Measurements from ENCODE around the gene TBC1D2B.
"Not testable (repeated sequence)": the region's sequence is repeated elsewhere in the genome, so short reads cannot be mapped to it uniquely, and the experiment has no call there.

Gene TBC1D2B

GRCh38 chr15:77993970-77994693 lies 83.4 kb downstream of the TBC1D2B start:
- peak; percentile 32 for DNase-seq
- not testable (repeated sequence) for H3K9me3 Mint-ChIP-seq; H3K36me3 Mint-ChIP-seq (ENCODE audit: low read depth); H3K27me3 Mint-ChIP-seq; H3K4me3 Mint-ChIP-seq; H3K27ac Mint-ChIP-seq
- peak; percentile 65 for ATAC-seq
- H3K4me1 Mint-ChIP-seq, result peaks cover 12% of the 10 kb centered on the region

DNA sequence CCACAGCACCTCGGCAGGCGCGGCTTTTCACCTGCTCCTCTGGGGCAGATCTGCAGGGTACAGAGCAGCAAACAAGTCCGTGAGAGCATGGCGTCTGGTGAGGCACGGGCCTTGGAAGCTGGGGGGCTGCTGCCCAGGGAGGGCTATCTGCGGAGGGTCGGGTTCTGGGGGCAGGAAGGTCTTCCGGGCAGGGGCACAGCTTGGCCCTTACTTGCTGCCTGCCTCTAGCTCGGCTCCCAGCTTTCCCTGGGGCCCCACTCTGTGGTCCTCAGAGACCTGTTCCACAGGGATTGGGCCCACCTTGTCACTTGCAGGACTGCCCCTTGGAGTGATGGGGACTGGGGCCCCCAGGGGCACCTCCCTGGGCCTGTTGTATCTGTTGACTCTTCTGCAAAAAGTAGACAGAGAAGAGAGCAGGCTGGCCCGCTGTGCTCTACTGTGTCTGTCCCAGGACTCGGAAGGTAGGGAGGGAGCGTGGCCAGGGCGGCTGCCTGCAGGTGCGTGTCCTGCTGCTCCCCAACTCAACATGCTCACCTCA lies 84.1 kb downstream of the TBC1D2B start:
- Mint-ChIP-seq H3K4me1 (peaks cover 12% of the 10 kb centered on the region), H3K9me3 (no peaks in the 10 kb centered on the region), H3K4me3 (no peak overlapping the region), H3K27ac (no peak overlapping the region), H3K27me3 (no peaks in the 10 kb centered on the region), H3K36me3 (ENCODE audit: low read depth) (no peaks in the 10 kb centered on the region)
- DNase-seq (no peak), ATAC-seq (no peak)

GRCh38 chr15:77992356-77993222 lies 84.9 kb downstream of the TBC1D2B start:
- H3K27ac Mint-ChIP-seq, result no peak overlapping the region
- ATAC-seq, result no peak
- DNase-seq, result no peak
- H3K4me3 Mint-ChIP-seq, result no peak overlapping the region
- no peaks in the 10 kb centered on the region for H3K36me3 Mint-ChIP-seq (ENCODE audit: low read depth)
- H3K4me1 Mint-ChIP-seq, result peaks cover 12% of the 10 kb centered on the region
- no peaks in the 10 kb centered on the region for H3K27me3 Mint-ChIP-seq
- no peaks in the 10 kb centered on the region for H3K9me3 Mint-ChIP-seq

GRCh38 chr15:77991658-77992201 lies 85.8 kb downstream of the TBC1D2B start:
- not testable (repeated sequence) for H3K27ac Mint-ChIP-seq; ATAC-seq; H3K36me3 Mint-ChIP-seq (ENCODE audit: low read depth); H3K27me3 Mint-ChIP-seq; H3K4me3 Mint-ChIP-seq; DNase-seq; H3K9me3 Mint-ChIP-seq
- peaks cover 12% of the 10 kb centered on the region for H3K4me1 Mint-ChIP-seq

DNA sequence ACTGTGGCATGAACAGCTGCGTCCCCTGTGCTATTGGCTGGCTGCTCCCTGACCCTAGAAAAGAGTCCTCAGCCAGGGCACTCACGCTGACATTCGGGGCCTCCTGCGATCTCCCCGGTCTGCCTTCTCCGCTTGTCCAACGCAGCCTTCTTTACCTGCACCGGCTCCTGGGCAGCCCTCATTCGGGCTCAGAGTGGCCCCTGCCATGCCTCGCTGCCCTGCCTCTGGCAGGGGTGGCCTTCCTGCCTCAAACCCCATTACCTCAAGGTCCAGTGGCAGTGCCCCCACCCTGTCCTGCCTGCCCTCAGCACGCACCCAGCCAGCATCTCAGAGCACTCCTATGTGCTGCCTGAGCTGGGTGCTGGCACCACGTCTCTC lies 86.5 kb downstream of the TBC1D2B start:
- H3K4me1 Mint-ChIP-seq, result peaks cover 12% of the 10 kb centered on the region
- no peak for ATAC-seq
- H3K27me3 Mint-ChIP-seq, result no peaks in the 10 kb centered on the region

GRCh38 chr15:77989296-77990143 lies 88.0 kb downstream of the TBC1D2B start:
- Mint-ChIP-seq H3K4me3 (no peak overlapping the region), H3K9me3 (no peaks in the 10 kb centered on the region), H3K27me3 (no peaks in the 10 kb centered on the region), H3K4me1 (peaks cover 12% of the 10 kb centered on the region), H3K27ac (no peak overlapping the region), H3K36me3 (ENCODE audit: low read depth) (no peaks in the 10 kb centered on the region)
- no peak for DNase-seq
- no peak for ATAC-seq

More for the DNA sequence above, 86.5 kb downstream of the TBC1D2B start:
- no peak overlapping the region for H3K27ac Mint-ChIP-seq
- no peaks in the 10 kb centered on the region for H3K9me3 Mint-ChIP-seq
- H3K36me3 Mint-ChIP-seq (ENCODE audit: low read depth), result no peaks in the 10 kb centered on the region
- DNase-seq, result no peak
- H3K4me3 Mint-ChIP-seq, result no peak overlapping the region

DNA sequence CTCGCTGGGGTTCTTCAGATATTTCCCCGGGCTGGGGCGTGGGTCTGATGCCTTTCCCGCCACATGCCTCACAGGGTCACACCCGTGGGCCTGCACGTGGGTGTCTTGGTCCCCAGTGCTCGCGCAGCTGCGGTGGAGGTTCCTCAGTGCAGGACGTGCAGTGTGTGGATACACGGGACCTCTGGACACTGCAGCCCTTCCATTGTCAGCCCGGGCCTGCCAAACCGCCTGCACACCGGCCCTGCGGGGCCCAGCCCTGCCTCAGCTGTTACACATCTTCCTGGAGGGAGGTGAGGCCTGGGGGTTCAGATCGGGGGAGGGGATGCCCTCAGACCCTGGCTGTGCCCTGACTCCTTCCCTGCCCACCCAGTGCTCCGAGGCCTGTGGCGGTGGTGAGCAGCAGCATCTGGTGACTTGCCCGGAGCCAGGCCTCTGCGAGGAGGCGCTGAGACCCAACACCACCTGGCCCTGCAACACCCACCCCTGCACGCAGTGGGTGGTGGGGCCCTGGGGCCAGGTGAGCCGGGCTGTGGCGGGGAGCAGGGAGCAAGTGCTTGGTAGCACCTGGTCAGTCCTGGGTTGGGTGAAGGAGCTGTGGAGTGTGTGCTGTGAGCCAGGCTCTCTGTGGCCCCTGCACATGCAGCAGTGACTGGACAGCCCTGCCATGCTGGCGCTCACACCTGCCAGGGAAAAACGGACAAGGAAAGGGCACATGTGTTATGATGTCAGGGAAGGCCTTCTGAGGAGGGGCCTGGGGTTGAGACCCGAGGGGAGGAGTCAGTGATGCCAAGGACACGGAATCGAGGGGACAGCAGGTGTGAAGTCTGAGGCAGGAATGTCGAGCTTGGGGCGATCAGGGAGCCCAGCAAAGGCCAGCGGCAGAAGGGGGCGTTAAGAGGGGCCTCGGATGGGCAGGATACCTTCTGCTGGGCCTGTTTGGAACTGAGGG lies 88.9 kb downstream of the TBC1D2B start:
- Mint-ChIP-seq H3K4me3 (no peak overlapping the region), H3K4me1 (peaks cover 12% of the 10 kb centered on the region), H3K36me3 (ENCODE audit: low read depth) (no peaks in the 10 kb centered on the region), H3K27ac (no peak overlapping the region), H3K9me3 (no peaks in the 10 kb centered on the region), H3K27me3 (peaks cover 4% of the 10 kb centered on the region)
- ATAC-seq, result no peak
- DNase-seq, result no peak

GRCh38 chr15:77987765-77988136 lies 89.8 kb downstream of the TBC1D2B start:
- H3K27me3 Mint-ChIP-seq, result not testable (repeated sequence)

GRCh38 chr15:77986891-77987764 lies 90.4 kb downstream of the TBC1D2B start:
- Mint-ChIP-seq H3K27me3 (peaks cover 7% of the 10 kb centered on the region), H3K4me3 (no peak overlapping the region), H3K4me1 (peaks cover 12% of the 10 kb centered on the region), H3K27ac (no peak overlapping the region), H3K36me3 (ENCODE audit: low read depth) (no peaks in the 10 kb centered on the region), H3K9me3 (no peaks in the 10 kb centered on the region)
- DNase-seq (no peak), ATAC-seq (no peak)

More at GRCh38 chr15:77987765-77988136, 89.8 kb downstream of the TBC1D2B start:
- ATAC-seq; H3K36me3 Mint-ChIP-seq (ENCODE audit: low read depth); DNase-seq; H3K4me3 Mint-ChIP-seq; H3K9me3 Mint-ChIP-seq; H3K27ac Mint-ChIP-seq: not testable (repeated sequence)
- H3K4me1 Mint-ChIP-seq, result peaks cover 12% of the 10 kb centered on the region

GRCh38 chr15:77985931-77986480 lies 91.5 kb downstream of the TBC1D2B start:
- ATAC-seq, result no peak
- Mint-ChIP-seq H3K4me3 (no peak overlapping the region), H3K36me3 (ENCODE audit: low read depth) (no peaks in the 10 kb centered on the region)

GRCh38 chr15:77985031-77985930 lies 92.2 kb downstream of the TBC1D2B start:
- Mint-ChIP-seq H3K36me3 (ENCODE audit: low read depth) (no peaks in the 10 kb centered on the region), H3K27ac (no peak overlapping the region)

More at GRCh38 chr15:77985931-77986480, 91.5 kb downstream of the TBC1D2B start:
- H3K9me3 Mint-ChIP-seq, result no peaks in the 10 kb centered on the region
- DNase-seq, result no peak
- peaks cover 7% of the 10 kb centered on the region for H3K27me3 Mint-ChIP-seq
- H3K4me1 Mint-ChIP-seq, result peaks cover 8% of the 10 kb centered on the region
- H3K27ac Mint-ChIP-seq, result no peak overlapping the region

More at GRCh38 chr15:77985031-77985930, 92.2 kb downstream of the TBC1D2B start:
- Mint-ChIP-seq H3K27me3 (peaks cover 7% of the 10 kb centered on the region), H3K4me3 (no peak overlapping the region), H3K4me1 (peaks cover 3% of the 10 kb centered on the region), H3K9me3 (no peaks in the 10 kb centered on the region)
- no peak for DNase-seq
- no peak for ATAC-seq
